GM12892 (cell line): ENCODE measurements around the gene TMEM131.

Experiments
- DNase-seq: peaks from one replicate; pipeline ENCODE4 v3.0.0; 2011; ENCODE audit not compliant: insufficient read length
- FAIRE-seq: peaks from 2 replicates; lab custom pipeline; 2011; peaks lifted over from hg19 to GRCh38; lab: Jason Lieb, UNC
- POLR2A ChIP-seq: IDR thresholded peaks from 2 replicates; pipeline ENCODE4 v1.6.1; 2011; ENCODE audit warnings: low read depth, low read length, control low read depth
- POLR2AphosphoS5 ChIP-seq: IDR thresholded peaks from 2 replicates; pipeline ENCODE4 v1.6.1; 2011; ENCODE audit warnings: low read depth, low read length, control low read depth
- TAF1 ChIP-seq: IDR thresholded peaks from 2 replicates; pipeline ENCODE4 v1.6.1; 2011; ENCODE audit warnings: low read depth, mild to moderate bottlenecking, control low read depth, low read length, borderline replicate concordance

Gene TMEM131

GRCh38 chr2:98015671-98016070 is 19.9 kb upstream of the TMEM131 start:
- no peak for FAIRE-seq
- DNase-seq = no peak
- TF ChIP-seq TAF1 (no peak), POLR2A (no peak), POLR2AphosphoS5 (no peak)

- no peak for FAIRE-seq
- no peak for DNase-seq
- no peak for TF ChIP-seq TAF1
Measured at GRCh38 chr2:98014379-98014778, 18.6 kb upstream of the TMEM131 start.

GRCh38 chr2:98013407-98014042 is 17.8 kb upstream of the TMEM131 start:
- TF ChIP-seq POLR2AphosphoS5 (no peak; the same call in 1 of the 2 replicates), TAF1 (no peak), POLR2A (0 out of 2 replicates have a peak, but pooled peaks have one; percentile 30)
- FAIRE-seq = peak; percentile 94
- DNase-seq = no peak

GRCh38 chr2:98012561-98012991 is 16.8 kb upstream of the TMEM131 start:
- FAIRE-seq = peak; percentile 92

GRCh38 chr2:98009887-98010760 is 14.4 kb upstream of the TMEM131 start:
- FAIRE-seq (peak; percentile 24), DNase-seq (no peak)
- TF ChIP-seq POLR2AphosphoS5 = no peak
- TF ChIP-seq POLR2A = no peak
- no peak for TF ChIP-seq TAF1

More at GRCh38 chr2:98012561-98012991, 16.8 kb upstream of the TMEM131 start:
- TF ChIP-seq TAF1 (no peak), POLR2A (peak; percentile 40; the same call in 1 of the 2 replicates), POLR2AphosphoS5 (peak; percentile 52; the same call in 1 of the 2 replicates)
- peak; percentile 34 for DNase-seq

- TF ChIP-seq TAF1 (no peak), POLR2AphosphoS5 (no peak), POLR2A (no peak)
- DNase-seq (no peak), FAIRE-seq (no peak)
Measured at GRCh38 chr2:98008415-98008814, 12.7 kb upstream of the TMEM131 start.

- no peak for FAIRE-seq
Measured at GRCh38 chr2:98006378-98006777, 10.6 kb upstream of the TMEM131 start.

GRCh38 chr2:98004613-98005012 is 8.9 kb upstream of the TMEM131 start:
- DNase-seq = no peak
- FAIRE-seq = no peak
- no peak for TF ChIP-seq TAF1

More at GRCh38 chr2:98006378-98006777, 10.6 kb upstream of the TMEM131 start:
- TF ChIP-seq TAF1 (no peak), POLR2AphosphoS5 (no peak), POLR2A (no peak)
- no peak for DNase-seq

GRCh38 chr2:98004047-98004446 is 8.3 kb upstream of the TMEM131 start:
- FAIRE-seq (no peak), DNase-seq (no peak)
- TF ChIP-seq POLR2AphosphoS5 (no peak), TAF1 (no peak), POLR2A (no peak)

- TF ChIP-seq TAF1 (no peak), POLR2A (no peak), POLR2AphosphoS5 (no peak)
- peak; percentile 42 for FAIRE-seq
Measured at GRCh38 chr2:97999536-97999935, 3.8 kb upstream of the TMEM131 start.

GRCh38 chr2:97998431-97999005 is 2.8 kb upstream of the TMEM131 start:
- FAIRE-seq (no peak), DNase-seq (no peak)
- TF ChIP-seq POLR2A (no peak), TAF1 (no peak), POLR2AphosphoS5 (no peak)

More at GRCh38 chr2:97999536-97999935, 3.8 kb upstream of the TMEM131 start:
- no peak for DNase-seq
